ENCODE data around the gene IL21R. TPM values are rescaled to one million over a fixed set of nuclear protein-coding genes. Genes with fewer than 3 reads are reported as not detected.

Gene IL21R
- total and polyA plus RNA-seq, 9 of the 15 experiments (the other 6 are each of a cell fraction or from before 2014, with no cell fraction given): 0.04 to 0.34 (median 0.18) TPM; not detected in 1

- TF ChIP-seq ZBTB12 (CRISPR knock-in tag; IDR thresholded peaks at IDR 0.05): no peak
- no peak for TF ChIP-seq ZNF551 (CRISPR knock-in tag; IDR thresholded peaks at IDR 0.05)
- no peak for TF ChIP-seq JUNB (CRISPR knock-in tag; conservative IDR thresholded peaks at IDR 0.05)
- no peak for TF ChIP-seq ZNF717 (CRISPR knock-in tag; IDR thresholded peaks at IDR 0.05)
- TF ChIP-seq, protein P1, sequence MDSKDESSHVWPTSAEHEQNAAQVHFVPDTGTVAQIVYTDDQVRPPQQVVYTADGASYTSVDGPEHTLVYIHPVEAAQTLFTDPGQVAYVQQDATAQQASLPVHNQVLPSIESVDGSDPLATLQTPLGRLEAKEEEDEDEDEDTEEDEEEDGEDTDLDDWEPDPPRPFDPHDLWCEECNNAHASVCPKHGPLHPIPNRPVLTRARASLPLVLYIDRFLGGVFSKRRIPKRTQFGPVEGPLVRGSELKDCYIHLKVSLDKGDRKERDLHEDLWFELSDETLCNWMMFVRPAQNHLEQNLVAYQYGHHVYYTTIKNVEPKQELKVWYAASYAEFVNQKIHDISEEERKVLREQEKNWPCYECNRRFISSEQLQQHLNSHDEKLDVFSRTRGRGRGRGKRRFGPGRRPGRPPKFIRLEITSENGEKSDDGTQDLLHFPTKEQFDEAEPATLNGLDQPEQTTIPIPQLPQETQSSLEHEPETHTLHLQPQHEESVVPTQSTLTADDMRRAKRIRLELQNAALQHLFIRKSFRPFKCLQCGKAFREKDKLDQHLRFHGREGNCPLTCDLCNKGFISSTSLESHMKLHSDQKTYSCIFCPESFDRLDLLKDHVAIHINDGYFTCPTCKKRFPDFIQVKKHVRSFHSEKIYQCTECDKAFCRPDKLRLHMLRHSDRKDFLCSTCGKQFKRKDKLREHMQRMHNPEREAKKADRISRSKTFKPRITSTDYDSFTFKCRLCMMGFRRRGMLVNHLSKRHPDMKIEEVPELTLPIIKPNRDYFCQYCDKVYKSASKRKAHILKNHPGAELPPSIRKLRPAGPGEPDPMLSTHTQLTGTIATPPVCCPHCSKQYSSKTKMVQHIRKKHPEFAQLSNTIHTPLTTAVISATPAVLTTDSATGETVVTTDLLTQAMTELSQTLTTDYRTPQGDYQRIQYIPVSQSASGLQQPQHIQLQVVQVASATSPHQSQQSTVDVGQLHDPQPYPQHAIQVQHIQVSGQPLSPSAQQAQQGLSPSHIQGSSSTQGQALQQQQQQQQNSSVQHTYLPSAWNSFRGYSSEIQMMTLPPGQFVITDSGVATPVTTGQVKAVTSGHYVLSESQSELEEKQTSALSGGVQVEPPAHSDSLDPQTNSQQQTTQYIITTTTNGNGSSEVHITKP (IDR thresholded peaks at IDR 0.05; ENCODE audit: partially characterized antibody): peak; percentile 78
- TF ChIP-seq SPI1 (IDR thresholded peaks at IDR 0.05; ENCODE audit: borderline replicate concordance, low read depth, low read length): peak; percentile 92
These were observed 2.8 kb upstream of the IL21R start (continued) for GRCh38 chr16:27398894-27399853.
